Activated T-helper 1 cell treated with anti-CD3 and anti-CD28 coated beads, Interleukin-12 subunit alpha, Interleukin-12 subunit beta, Interleukin-2, Interleukin-4 antibody, amounts not matched to agents 30 ng/mL and 10 ng/mL and 1 ng/mL, durations not matched to agents 14 hours and 24 hours and 36 hours (primary cell): ENCODE data around the gene ITPR1. TPM values are rescaled to one million over a fixed set of nuclear protein-coding genes. Genes with fewer than 3 reads are reported as not detected.
A peak's percentile ranks its signal among the peaks of the same experiment; 100 is the strongest.

Experiments used
- DNase-seq: peaks from one replicate; pipeline ENCODE4 v3.0.0; 2021; ENCODE audit warnings: low spot score
- H3K27ac Mint-ChIP-seq: one replicate; pipeline ENCODE4 v1.8.0; 2021; ENCODE audit warnings: mild to moderate bottlenecking, mixed read lengths
- H3K27me3 Mint-ChIP-seq: one replicate; pipeline ENCODE4 v1.8.0; 2022; ENCODE audit warnings: mild to moderate bottlenecking, moderate library complexity, mixed read lengths; ENCODE audit not compliant: insufficient read depth
- H3K36me3 Mint-ChIP-seq: one replicate; pipeline ENCODE4 v1.8.0; 2021; ENCODE audit warnings: low read depth, mixed read lengths
- H3K4me1 Mint-ChIP-seq: one replicate; pipeline ENCODE4 v1.8.0; 2021; ENCODE audit warnings: low read depth, mixed read lengths
- H3K4me3 Mint-ChIP-seq: one replicate; pipeline ENCODE4 v1.8.0; 2021; ENCODE audit warnings: mild to moderate bottlenecking, moderate library complexity, mixed read lengths
- H3K9me3 Mint-ChIP-seq: one replicate; pipeline ENCODE4 v1.8.0; 2021; ENCODE audit warnings: mixed read lengths
- intact Hi-C: fragments of 100-400 bp; cut with micrococcal nuclease; formaldehyde crosslinking; loops from one replicate; pipeline ENCODE4 v1.15.1; 2024
- total RNA-seq: library from RNA; stranded (reverse); gene quantifications from 2 replicates; pipeline ENCODE4 v1.2.3, GENCODE V29; 2022

The ITPR1 gene
- total RNA-seq, 1 donor from 2014 or later, result 108 TPM

DNA sequence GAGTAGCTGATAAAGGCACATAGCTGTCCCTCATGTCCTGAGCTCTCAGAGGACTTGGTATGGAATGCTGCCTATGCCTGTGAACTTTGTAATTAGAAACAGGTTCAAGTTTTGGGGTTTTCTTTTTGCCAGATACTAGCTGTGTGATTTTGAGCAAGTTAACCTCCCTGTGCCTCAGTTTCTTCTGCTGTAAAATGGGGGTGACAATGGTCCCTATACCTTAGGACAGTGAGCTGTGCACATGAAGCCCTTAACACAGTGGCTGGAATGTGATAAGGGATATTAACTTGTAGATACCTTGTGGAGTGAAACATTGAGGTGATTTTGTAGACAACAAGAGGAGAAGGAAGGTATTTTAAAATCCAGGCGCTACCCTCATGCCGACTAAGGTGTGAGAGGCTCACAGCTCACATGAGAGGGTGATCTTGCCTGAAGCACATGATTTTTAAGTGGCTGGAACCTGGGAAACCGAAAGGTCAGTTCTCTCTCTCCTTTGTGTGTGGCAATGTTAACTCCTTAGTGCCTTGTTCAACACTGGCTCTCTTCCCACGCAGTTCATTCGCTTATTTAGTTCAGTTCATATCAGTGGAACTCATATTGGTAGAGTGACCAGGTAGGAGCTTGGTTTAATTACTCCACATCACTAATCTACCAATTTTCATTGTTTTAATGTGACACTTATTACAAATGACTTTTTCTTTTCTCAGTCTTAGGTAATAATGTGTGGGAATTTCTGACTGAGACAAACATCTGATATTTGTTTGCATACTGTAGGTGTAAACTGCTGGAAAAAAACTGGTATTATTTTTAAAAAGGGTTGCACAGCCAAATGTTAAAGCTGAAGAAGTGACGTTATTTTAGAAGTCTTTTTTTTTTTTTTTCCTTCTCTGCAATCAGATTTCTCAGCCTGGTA is 236.2 kb downstream of the ITPR1 start:
- no peak overlapping the region for H3K27ac Mint-ChIP-seq
- H3K4me3 Mint-ChIP-seq, result no peak overlapping the region
- H3K36me3 Mint-ChIP-seq, result peaks cover 61% of the 10 kb centered on the region
- no peaks in the 10 kb centered on the region for H3K9me3 Mint-ChIP-seq
- peaks cover 3% of the 10 kb centered on the region for H3K27me3 Mint-ChIP-seq
- no peak for DNase-seq
- intact Hi-C loops, result no loop called here
- H3K4me1 Mint-ChIP-seq, result peaks cover 71% of the 10 kb centered on the region

DNA sequence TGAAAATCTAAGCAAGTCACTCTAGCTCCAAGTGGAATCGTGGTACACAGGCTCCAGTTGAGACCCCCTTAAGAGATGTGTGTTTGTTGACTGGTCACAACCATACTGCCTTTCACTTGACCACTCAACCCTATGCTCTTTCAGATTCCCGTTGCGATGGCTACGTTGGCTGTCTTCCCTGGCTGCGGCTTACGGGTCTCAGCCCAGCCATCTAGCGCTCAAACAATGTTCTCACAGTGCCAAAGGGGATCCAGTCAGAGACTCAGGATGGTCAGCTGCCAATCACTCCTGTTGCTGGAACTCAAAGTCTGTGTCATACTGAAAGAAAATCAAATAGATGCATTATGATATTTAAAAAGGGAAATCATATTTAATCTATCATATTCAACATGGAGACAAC is 237.6 kb downstream of the ITPR1 start:
- no peak for DNase-seq
- Mint-ChIP-seq H3K9me3 (no peaks in the 10 kb centered on the region), H3K4me1 (peaks cover 74% of the 10 kb centered on the region), H3K4me3 (no peak overlapping the region), H3K36me3 (peaks cover 65% of the 10 kb centered on the region), H3K27ac (no peak overlapping the region), H3K27me3 (peaks cover 3% of the 10 kb centered on the region)
- intact Hi-C loops, result no loop called here

DNA sequence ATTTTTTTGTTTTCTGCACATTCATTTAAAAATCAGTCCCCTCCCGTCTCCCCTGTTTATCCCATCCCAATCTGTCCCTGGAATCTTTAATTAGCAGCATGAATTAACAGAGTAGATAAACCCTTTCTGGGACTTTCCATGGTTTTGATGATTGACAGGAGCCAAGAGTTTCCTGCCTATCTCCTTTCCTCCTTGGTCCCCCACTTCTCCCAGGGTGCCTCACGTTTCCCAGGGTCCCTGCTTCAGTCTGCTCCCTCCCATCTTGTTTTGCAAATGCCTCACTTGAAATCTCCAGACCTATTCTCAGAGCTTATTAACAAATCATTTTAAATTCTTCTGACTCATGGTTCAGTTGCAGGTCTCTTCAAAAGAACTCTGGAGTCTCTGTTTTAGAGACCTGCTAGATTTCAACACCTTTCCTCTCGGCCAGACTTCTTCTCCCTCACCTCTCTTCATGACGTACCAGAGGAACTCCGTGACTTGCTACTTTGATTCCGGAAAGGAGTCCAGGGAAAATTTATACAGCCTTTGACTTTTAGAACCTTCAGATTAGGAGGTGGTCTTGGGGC is 238.5 kb downstream of the ITPR1 start:
- H3K9me3 Mint-ChIP-seq, result no peaks in the 10 kb centered on the region
- H3K27me3 Mint-ChIP-seq, result peaks cover 3% of the 10 kb centered on the region
- peaks cover 67% of the 10 kb centered on the region for H3K36me3 Mint-ChIP-seq
- peak overlapping the region; percentile 19 for H3K27ac Mint-ChIP-seq
- no peak overlapping the region for H3K4me3 Mint-ChIP-seq
- intact Hi-C loops, result no loop called here
- H3K4me1 Mint-ChIP-seq, result peaks cover 79% of the 10 kb centered on the region
- DNase-seq, result no peak

DNA sequence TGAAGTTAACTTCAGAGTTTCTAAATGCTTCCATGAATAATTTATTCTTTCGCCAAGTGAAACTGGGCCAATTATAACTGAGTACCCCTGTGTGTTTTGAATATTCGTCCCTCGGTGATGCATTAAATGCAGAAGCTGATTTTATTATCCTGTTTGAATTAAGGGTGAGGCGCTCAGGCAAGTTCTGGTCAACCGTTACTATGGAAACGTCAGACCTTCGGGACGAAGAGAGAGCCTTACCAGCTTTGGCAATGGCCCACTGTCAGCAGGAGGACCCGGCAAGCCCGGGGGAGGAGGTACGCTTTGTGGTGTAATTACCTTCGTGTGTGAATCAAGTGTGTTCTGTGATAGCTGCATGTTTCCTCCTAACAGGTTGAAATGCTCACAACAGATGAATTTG is 239.8 kb downstream of the ITPR1 start:
- peaks cover 3% of the 10 kb centered on the region for H3K27me3 Mint-ChIP-seq
- H3K36me3 Mint-ChIP-seq, result peaks cover 74% of the 10 kb centered on the region
- no peak for DNase-seq
- intact Hi-C loops, result no loop called here
- H3K27ac Mint-ChIP-seq, result no peak overlapping the region
- peaks cover 85% of the 10 kb centered on the region for H3K4me1 Mint-ChIP-seq
- no peak overlapping the region for H3K4me3 Mint-ChIP-seq
- H3K9me3 Mint-ChIP-seq, result no peaks in the 10 kb centered on the region

DNA sequence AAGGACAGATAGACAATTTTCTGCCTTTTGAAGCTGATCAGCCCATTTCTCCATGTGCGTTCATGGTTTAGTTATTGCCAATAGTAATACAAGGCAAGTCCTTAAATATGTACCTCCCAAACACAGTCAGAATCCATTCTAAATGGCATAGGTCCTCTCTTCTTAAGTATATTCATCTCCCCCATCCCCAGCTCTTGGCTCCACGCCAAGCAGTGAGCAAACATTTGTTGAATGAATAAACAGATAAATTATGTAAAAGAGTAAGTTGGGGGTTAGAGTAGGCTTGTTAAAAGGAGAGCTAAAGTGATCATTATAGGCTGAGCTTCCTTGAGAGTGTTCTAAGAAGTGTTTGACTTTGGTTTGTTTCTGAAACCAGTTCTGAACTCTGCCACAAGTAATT is 241.3 kb downstream of the ITPR1 start:
- Mint-ChIP-seq H3K9me3 (peaks cover 9% of the 10 kb centered on the region), H3K36me3 (peaks cover 70% of the 10 kb centered on the region), H3K27ac (peak overlapping the region; percentile 6), H3K4me1 (peaks cover 86% of the 10 kb centered on the region), H3K27me3 (peaks cover 3% of the 10 kb centered on the region), H3K4me3 (no peak overlapping the region)
- no peak for DNase-seq
- intact Hi-C loops, result no loop called here

DNA sequence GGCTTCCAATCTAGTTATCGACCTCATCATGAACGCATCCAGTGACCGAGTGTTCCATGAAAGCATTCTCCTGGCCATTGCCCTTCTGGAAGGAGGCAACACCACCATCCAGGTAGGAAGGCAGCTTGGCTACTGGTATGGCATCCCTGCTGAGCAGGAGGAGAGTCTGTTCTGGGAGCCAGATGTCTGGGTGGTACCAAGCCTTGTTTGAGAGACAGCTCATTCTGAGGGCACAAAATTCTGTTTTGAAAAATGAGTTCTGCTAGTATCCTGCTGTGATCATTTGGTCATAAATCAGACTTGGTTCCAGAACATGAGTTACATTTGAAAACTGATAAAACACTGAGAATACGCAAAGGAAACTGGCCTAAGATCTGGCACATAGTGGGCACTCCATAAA is 242.1 kb downstream of the ITPR1 start:
- Mint-ChIP-seq H3K36me3 (peaks cover 70% of the 10 kb centered on the region), H3K27me3 (peaks cover 3% of the 10 kb centered on the region), H3K4me1 (peaks cover 88% of the 10 kb centered on the region), H3K27ac (peak overlapping the region; percentile 6), H3K9me3 (peaks cover 14% of the 10 kb centered on the region), H3K4me3 (peak overlapping the region; percentile 0)
- intact Hi-C loops, result no loop called here
- no peak for DNase-seq

DNA sequence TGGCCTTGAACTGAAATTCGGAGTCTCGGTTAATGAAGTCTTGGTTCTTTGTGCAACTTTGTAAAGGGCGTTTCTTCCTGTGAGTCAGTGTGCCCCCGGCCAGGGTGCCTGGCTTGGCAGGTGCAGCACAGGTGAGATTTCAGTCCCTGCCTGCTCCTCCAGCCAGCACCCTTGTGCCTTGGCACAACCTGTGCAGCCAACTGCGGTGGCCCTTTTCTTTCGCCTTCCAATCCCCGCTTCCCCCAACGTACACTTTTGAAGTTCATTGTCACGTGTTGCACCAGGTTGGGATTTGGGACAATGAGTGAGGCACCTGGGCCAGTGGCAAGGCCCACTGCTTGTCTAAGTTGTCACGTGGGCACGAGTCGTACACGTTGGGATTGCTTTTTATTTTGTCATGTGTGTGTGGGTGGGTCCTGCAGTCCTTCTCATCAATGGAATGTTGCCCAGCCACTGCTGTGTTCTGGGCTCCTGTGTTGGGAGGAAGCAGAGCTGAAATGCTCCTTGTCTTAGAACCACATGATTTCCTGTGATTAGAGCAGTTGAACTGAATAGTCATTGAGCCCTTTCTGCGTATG is 243.2 kb downstream of the ITPR1 start:
- Mint-ChIP-seq H3K27ac (peak overlapping the region; percentile 85), H3K4me1 (peaks cover 88% of the 10 kb centered on the region), H3K27me3 (peaks cover 3% of the 10 kb centered on the region), H3K36me3 (peaks cover 69% of the 10 kb centered on the region), H3K9me3 (peaks cover 14% of the 10 kb centered on the region), H3K4me3 (no peak overlapping the region)
- no peak for DNase-seq
- intact Hi-C loops, result no loop called here

DNA sequence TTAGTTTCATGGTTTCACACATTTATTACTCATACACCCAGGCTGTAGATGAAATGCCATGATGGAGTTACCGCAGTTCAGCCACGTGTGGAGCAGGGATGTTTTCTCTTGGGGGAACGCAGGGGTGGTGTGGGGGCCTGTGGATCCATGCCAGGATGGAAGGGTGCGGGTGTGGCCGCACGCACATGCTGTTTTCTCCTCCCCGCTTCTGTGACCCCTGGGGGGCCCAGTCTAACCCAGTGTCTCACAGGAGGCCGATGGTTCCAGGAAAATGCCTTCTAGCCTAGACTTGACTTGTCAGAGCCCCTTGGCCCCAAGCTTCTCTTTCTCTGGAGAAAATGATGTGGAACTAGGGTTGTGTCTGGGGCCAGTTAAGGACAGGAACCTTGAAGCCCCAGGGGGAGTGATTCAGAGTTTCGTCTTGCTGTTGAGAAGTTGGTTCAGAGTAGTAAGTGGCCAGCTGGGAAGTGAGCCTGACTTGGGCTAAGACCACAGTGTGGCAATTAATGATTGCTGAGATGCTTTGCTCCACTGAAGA is 245.7 kb downstream of the ITPR1 start:
- intact Hi-C loops, result no loop called here
- Mint-ChIP-seq H3K27ac (peak overlapping the region; percentile 85), H3K4me1 (peaks cover 90% of the 10 kb centered on the region), H3K4me3 (peak overlapping the region; percentile 3), H3K27me3 (no peaks in the 10 kb centered on the region), H3K9me3 (peaks cover 14% of the 10 kb centered on the region), H3K36me3 (peaks cover 61% of the 10 kb centered on the region)
- DNase-seq, result no peak

DNA sequence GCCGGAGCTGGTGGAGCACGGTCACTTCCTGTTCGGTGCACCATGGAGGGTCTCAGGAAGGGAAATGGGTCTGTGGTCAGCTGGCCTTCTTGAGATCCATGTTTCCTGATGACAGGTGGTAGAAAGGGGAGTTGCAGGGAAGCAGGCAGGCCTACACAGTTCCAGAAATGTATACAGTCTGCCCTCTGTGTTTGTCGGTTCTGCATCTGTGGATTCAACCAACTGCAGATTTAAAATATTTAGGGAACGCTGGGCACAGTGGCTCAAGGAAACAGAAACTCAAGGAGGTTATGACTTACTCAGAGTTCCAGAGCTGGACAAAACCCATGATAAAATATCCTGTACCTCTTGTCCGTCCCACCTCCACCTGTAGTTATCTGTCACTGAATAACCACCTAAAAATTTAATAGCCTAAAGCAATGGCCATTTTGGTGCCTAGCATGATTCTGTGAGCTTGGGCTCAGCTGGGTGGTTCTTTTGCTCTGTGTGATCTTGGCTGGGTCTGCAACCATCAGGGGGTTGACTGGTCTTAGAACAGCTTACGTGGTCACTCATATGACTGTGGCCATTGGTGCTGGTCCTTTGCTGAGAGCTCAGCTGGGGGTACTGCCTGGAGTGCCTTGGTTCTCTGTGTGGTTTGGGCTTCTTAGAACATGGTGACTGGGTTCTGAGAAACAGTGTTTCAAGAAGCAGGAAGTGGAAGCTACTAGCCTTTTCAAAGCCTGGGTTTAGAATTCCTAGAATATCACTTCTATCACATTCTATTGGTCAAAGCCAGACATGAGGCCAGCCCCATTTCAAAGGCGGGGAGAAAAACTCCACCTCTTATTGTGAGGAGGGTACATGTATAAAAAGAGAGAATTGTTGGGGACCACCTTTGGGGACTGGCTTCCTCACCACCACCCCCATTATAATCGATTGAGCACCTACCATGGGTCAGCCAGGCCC is 246.4 kb downstream of the ITPR1 start:
- Mint-ChIP-seq H3K27me3 (no peaks in the 10 kb centered on the region), H3K27ac (peak overlapping the region; percentile 89), H3K4me1 (peaks cover 88% of the 10 kb centered on the region), H3K9me3 (peaks cover 14% of the 10 kb centered on the region), H3K4me3 (peak overlapping the region; percentile 74), H3K36me3 (peaks cover 60% of the 10 kb centered on the region)
- intact Hi-C loops, result loop anchor here (1.0 to 5.0 kb wide), 4 partner anchors 15 to 148 kb away; no protein-coding TSS in a partner anchor
- peak; percentile 41 for DNase-seq

DNA sequence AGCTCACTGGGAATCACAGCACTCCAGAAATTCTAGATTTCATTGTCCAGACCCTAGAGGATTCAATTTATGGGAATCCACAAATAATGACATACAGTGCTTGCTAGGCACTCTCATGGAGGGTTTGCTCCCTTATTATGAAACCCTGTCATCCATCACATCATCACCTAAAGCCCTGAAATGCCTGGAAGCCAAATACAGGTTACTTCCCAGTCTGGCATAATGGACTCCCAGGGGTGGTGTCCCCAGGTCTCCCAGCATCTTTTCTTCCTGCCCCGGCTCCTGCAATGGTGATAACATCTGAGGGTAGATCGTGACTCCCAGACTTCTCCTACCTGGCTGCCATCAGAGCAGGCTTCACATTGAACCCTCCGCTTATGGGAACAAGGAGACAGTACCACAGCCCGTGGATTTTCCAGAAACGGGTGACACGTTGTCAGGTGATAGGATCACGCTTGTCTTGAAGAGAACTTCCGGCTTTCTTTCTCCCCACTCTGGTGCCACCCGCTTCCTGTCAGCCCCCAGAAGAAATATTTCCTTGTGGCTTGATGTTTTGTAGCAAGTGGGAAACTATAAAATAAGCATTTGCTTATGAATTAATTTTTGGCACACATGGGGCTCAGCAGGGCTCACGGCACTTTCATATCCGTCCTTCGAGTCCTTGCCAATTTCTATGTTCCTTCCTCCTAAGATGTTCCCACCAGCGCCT is 247.4 kb downstream of the ITPR1 start:
- Mint-ChIP-seq H3K36me3 (peaks cover 56% of the 10 kb centered on the region), H3K27me3 (no peaks in the 10 kb centered on the region)
- intact Hi-C loops, result loop anchor here (1.0 to 5.0 kb wide), 9 partner anchors 9 to 237 kb away; no protein-coding TSS in a partner anchor

DNA sequence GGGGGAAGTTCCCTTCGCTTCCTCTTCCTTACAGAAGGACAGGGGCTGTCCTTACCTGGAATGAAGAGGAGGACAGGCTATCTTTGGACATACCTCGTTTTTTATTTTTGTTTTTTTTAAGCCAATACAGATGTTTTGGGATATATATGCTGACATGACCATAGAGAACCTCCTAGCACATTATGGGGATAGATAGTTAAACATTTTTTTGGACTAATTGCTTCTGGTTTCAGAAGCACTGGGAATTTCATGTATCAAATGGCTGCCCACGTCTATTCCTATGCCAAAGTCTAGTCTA is 247.9 kb downstream of the ITPR1 start:
- peaks cover 57% of the 10 kb centered on the region for H3K36me3 Mint-ChIP-seq
- intact Hi-C loops, result loop anchor here (1.0 to 5.0 kb wide), 8 partner anchors 8 to 236 kb away; no protein-coding TSS in a partner anchor
- H3K27me3 Mint-ChIP-seq, result no peaks in the 10 kb centered on the region
- peak overlapping the region; percentile 89 for H3K27ac Mint-ChIP-seq
- peaks cover 84% of the 10 kb centered on the region for H3K4me1 Mint-ChIP-seq
- DNase-seq, result no peak
- peak overlapping the region; percentile 74 for H3K4me3 Mint-ChIP-seq
- peaks cover 14% of the 10 kb centered on the region for H3K9me3 Mint-ChIP-seq

More for the DNA sequence above, 247.4 kb downstream of the ITPR1 start:
- Mint-ChIP-seq H3K4me3 (peak overlapping the region; percentile 74), H3K27ac (peak overlapping the region; percentile 89), H3K9me3 (peaks cover 14% of the 10 kb centered on the region), H3K4me1 (peaks cover 86% of the 10 kb centered on the region)
- DNase-seq, result no peak
